Measurements from ENCODE around the gene ARFIP2. TPM values are rescaled to one million over a fixed set of nuclear protein-coding genes. Genes with fewer than 3 reads are reported as not detected.

The ARFIP2 gene
- polyA plus RNA-seq, 1 of the 3 experiments (the other 2 are of a cell fraction), result 128 TPM

DNA sequence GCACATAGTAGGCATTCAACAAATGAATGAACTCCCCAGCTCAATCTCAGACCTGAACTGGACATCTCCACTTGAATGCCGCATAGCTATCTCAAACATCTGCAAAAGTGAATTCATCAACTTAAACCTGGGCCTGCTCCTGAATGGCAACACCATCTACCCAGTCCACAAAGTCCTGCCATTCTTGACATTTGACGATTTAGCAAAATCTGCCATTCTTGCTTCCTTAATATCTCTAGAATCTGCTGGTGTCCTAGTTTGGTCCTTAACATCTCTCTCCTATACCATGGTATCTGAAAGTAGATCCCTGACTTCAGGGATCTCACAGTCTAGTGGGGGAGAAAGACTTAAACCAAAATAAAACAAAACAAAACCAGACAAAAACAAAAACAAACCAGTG, 28.0 kb downstream of the ARFIP2 start:
- Histone ChIP-seq H3K4me1 (ENCODE audit: control insufficient read depth in 1 of 2, insufficient read depth in 2 of 2, low read depth in 1 of 2, low read length in 1 of 2) (no peaks in the 10 kb centered on the region), H3F3A (replicated peaks; ENCODE audit: insufficient read depth) (no peaks in the 10 kb centered on the region), H2AFZ (ENCODE audit: low read depth) (no peak overlapping the region), H3K4me3 (ENCODE audit: low read depth in 2 of 2, low read length in 1 of 2) (no peak overlapping the region), H4K20me1 (ENCODE audit: insufficient read depth) (no peaks in the 10 kb centered on the region), H3K27me3 (ENCODE audit: insufficient read depth) (no peaks in the 10 kb centered on the region), H3K36me3 (replicated peaks in 1 of 2; ENCODE audit: control insufficient read depth in 1 of 2, insufficient read depth in 2 of 2, low read length in 1 of 2) (peaks cover 15 to 84% of the 10 kb centered on the region in 2 experiments), H3K9ac (no peak overlapping the region), H3K79me2 (ENCODE audit: insufficient read depth) (no peaks in the 10 kb centered on the region), H3K27ac (ENCODE audit: low read depth in 2 of 2, low read length in 1 of 2) (no peak overlapping the region), H3K9me3 (no peaks in the 10 kb centered on the region), H3K9me2 (no peaks in the 10 kb centered on the region), H3K4me2 (no peak overlapping the region)
- WGBS (ENCODE audit: low lambda C conversion rate), result 100% methylated on average over 2 of the region's 2 CpGs
- CTCF ChIA-PET, result interaction anchor here (1.7 to 6.2 kb wide), 4 partner anchors 9 to 74 kb away, joined by 5 to 51 read pairs (median 13); no protein-coding TSS in a partner anchor
- TF ChIP-seq FOXM1 (IDR thresholded peaks at IDR 0.05; ENCODE audit: low read depth) (no peak), RFX5 (IDR thresholded peaks at IDR 0.05; ENCODE audit: low read length) (no peak), NFIC (IDR thresholded peaks at IDR 0.05; ENCODE audit: borderline replicate concordance) (no peak), MEF2A (IDR thresholded peaks at IDR 0.05; ENCODE audit: borderline replicate concordance, low read depth) (no peak)
- TF ChIP-seq, protein P1, sequence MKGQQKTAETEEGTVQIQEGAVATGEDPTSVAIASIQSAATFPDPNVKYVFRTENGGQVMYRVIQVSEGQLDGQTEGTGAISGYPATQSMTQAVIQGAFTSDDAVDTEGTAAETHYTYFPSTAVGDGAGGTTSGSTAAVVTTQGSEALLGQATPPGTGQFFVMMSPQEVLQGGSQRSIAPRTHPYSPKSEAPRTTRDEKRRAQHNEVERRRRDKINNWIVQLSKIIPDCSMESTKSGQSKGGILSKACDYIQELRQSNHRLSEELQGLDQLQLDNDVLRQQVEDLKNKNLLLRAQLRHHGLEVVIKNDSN (IDR thresholded peaks at IDR 0.05; ENCODE audit: borderline replicate concordance, low read depth), result no peak
- POLR2A ChIA-PET, result no interaction called here
- DNase-seq, result no peak

DNA sequence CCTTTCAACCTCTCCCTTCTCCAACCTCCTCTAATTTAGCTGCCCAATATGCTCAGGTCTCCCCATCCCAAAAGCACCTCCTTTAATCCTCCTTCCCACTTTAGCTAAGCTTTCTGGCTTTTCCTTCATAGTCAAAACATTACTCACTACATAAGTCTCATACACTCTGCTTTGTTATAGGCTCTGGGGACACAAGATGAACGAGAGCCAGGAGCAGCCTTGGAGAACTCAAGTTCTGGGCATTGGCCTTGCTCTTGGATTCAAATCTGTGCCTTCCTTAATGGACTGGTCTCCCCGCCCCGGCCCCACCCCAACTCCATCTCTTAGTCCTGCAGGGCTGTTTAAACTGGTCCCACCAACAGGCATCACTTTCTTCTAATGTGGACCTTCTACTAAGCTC, 28.9 kb downstream of the ARFIP2 start:
- H3K4me2 ChIP-seq, result no peak overlapping the region
- H3K27me3 ChIP-seq (ENCODE audit: insufficient read depth), result no peaks in the 10 kb centered on the region
- POLR2A ChIA-PET, result no interaction called here
- H3F3A ChIP-seq (replicated peaks; ENCODE audit: insufficient read depth), result no peaks in the 10 kb centered on the region
- H3K9me3 ChIP-seq, result no peaks in the 10 kb centered on the region
- H3K9me2 ChIP-seq, result no peaks in the 10 kb centered on the region
- no peaks in the 10 kb centered on the region for H3K79me2 ChIP-seq (ENCODE audit: insufficient read depth)
- no peak for TF ChIP-seq TCF12 (IDR thresholded peaks at IDR 0.05)
- no peak for TF ChIP-seq TEAD4 (IDR thresholded peaks at IDR 0.05; ENCODE audit: borderline replicate concordance, insufficient read depth)
- TF ChIP-seq, protein P2, sequence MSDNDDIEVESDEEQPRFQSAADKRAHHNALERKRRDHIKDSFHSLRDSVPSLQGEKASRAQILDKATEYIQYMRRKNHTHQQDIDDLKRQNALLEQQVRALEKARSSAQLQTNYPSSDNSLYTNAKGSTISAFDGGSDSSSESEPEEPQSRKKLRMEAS (IDR thresholded peaks at IDR 0.05; ENCODE audit: low read depth), result no peak
- TF ChIP-seq, protein P3, sequence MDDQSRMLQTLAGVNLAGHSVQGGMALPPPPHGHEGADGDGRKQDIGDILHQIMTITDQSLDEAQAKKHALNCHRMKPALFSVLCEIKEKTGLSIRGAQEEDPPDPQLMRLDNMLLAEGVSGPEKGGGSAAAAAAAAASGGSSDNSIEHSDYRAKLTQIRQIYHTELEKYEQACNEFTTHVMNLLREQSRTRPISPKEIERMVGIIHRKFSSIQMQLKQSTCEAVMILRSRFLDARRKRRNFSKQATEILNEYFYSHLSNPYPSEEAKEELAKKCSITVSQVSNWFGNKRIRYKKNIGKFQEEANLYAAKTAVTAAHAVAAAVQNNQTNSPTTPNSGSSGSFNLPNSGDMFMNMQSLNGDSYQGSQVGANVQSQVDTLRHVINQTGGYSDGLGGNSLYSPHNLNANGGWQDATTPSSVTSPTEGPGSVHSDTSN (IDR thresholded peaks at IDR 0.05), result no peak
- TF ChIP-seq FOXJ3 (CRISPR knock-in tag; IDR thresholded peaks at IDR 0.05), result no peak
- TF ChIP-seq POLR2AphosphoS5 (IDR thresholded peaks at IDR 0.05; ENCODE audit: low read depth, low read length), result no peak
- no peak for TF ChIP-seq MEF2A (IDR thresholded peaks at IDR 0.05; ENCODE audit: borderline replicate concordance, low read depth)
- TF ChIP-seq GATA2 (CRISPR knock-in tag; IDR thresholded peaks at IDR 0.05), result no peak
- TF ChIP-seq, protein P4, sequence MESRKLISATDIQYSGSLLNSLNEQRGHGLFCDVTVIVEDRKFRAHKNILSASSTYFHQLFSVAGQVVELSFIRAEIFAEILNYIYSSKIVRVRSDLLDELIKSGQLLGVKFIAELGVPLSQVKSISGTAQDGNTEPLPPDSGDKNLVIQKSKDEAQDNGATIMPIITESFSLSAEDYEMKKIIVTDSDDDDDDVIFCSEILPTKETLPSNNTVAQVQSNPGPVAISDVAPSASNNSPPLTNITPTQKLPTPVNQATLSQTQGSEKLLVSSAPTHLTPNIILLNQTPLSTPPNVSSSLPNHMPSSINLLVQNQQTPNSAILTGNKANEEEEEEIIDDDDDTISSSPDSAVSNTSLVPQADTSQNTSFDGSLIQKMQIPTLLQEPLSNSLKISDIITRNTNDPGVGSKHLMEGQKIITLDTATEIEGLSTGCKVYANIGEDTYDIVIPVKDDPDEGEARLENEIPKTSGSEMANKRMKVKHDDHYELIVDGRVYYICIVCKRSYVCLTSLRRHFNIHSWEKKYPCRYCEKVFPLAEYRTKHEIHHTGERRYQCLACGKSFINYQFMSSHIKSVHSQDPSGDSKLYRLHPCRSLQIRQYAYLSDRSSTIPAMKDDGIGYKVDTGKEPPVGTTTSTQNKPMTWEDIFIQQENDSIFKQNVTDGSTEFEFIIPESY (IDR thresholded peaks at IDR 0.05; ENCODE audit: borderline replicate concordance, low read depth), result no peak
- H3K4me1 ChIP-seq (ENCODE audit: control insufficient read depth in 1 of 2, insufficient read depth in 2 of 2, low read depth in 1 of 2, low read length in 1 of 2), result no peaks in the 10 kb centered on the region
- H3K4me3 ChIP-seq (ENCODE audit: low read depth in 2 of 2, low read length in 1 of 2), result no peak overlapping the region
- no peak for DNase-seq
- WGBS (ENCODE audit: low lambda C conversion rate), result 87% methylated on average over 3 of the region's 3 CpGs
- peaks cover 15 to 86% of the 10 kb centered on the region in 2 experiments for H3K36me3 ChIP-seq (replicated peaks in 1 of 2; ENCODE audit: control insufficient read depth in 1 of 2, insufficient read depth in 2 of 2, low read length in 1 of 2)
- H2AFZ ChIP-seq (ENCODE audit: low read depth), result no peak overlapping the region
- no peak overlapping the region for H3K9ac ChIP-seq
- CTCF ChIA-PET, result interaction anchor here (0.6 to 6.2 kb wide), 6 partner anchors 8 to 1061 kb away, joined by 3 to 51 read pairs (median 8); partner anchors contain the start of gene PPFIBP2
- H3K27ac ChIP-seq (ENCODE audit: low read depth in 2 of 2, low read length in 1 of 2), result no peak overlapping the region
- no peaks in the 10 kb centered on the region for H4K20me1 ChIP-seq (ENCODE audit: insufficient read depth)
